Measurements from ENCODE around the gene MNS1.
"Not testable (repeated sequence)": the region's sequence is repeated elsewhere in the genome, so short reads cannot be mapped to it uniquely, and the experiment has no call there.

MNS1 gene

DNA sequence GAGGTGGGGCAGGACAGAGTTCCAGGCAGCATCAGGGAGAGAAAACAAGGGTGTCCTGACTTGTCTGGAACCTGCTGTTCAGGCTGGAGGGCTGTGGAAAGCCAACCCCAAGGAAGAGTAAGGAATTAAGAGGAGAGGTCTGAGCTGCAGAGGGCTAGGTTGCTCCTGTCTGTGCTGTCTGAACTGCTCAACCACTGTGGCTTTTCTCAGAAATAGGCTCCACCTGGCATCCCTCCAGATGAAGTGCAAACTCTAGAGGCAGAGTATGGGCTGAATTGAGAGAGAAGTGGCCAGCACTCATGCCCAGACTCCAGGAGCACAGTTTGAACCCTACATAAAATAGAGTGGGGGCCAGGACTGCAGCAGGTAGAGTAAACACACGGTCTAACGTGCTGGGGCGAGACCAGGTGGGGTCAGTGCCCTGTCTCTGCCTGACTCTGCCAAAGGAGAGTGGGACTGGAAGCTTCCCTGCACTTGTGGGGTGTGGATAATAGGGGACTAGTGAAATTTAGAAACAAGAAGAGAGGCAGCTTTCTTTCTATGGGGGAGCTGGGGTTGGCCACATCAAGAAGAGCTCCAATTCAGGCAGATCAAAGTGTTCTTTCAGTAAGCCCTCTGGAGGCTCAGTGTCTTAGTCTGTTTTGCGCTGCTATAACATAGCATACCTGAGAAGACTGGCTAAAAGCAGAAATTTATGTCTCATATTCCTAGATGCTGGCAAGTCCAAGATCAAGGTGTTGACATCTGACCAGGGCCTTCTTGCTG, 28.0 kb upstream of the MNS1 start:
- Histone ChIP-seq H3K9ac (ENCODE audit: low read length) (no peak overlapping the region), H3K4me2 (ENCODE audit: low read length) (no peak overlapping the region), H3K4me1 (ENCODE audit: low read length) (peaks cover 4% of the 10 kb centered on the region; the same call in 1 of the 2 replicates), H2AFZ (ENCODE audit: low read depth, low read length) (no peak overlapping the region), H3K79me2 (ENCODE audit: low read length) (no peaks in the 10 kb centered on the region), H3K4me3 (ENCODE audit: low read length) (no peak overlapping the region), H3K27me3 (ENCODE audit: low read depth, low read length) (no peaks in the 10 kb centered on the region), H3K27ac (ENCODE audit: low read length) (no peak overlapping the region), H3K9me3 (ENCODE audit: insufficient read depth, low read length) (no peaks in the 10 kb centered on the region), H4K20me1 (ENCODE audit: insufficient read depth, low read length) (no peaks in the 10 kb centered on the region), H3K36me3 (replicated peaks; ENCODE audit: low read depth, low read length) (no peaks in the 10 kb centered on the region)
- TF ChIP-seq, protein P1, sequence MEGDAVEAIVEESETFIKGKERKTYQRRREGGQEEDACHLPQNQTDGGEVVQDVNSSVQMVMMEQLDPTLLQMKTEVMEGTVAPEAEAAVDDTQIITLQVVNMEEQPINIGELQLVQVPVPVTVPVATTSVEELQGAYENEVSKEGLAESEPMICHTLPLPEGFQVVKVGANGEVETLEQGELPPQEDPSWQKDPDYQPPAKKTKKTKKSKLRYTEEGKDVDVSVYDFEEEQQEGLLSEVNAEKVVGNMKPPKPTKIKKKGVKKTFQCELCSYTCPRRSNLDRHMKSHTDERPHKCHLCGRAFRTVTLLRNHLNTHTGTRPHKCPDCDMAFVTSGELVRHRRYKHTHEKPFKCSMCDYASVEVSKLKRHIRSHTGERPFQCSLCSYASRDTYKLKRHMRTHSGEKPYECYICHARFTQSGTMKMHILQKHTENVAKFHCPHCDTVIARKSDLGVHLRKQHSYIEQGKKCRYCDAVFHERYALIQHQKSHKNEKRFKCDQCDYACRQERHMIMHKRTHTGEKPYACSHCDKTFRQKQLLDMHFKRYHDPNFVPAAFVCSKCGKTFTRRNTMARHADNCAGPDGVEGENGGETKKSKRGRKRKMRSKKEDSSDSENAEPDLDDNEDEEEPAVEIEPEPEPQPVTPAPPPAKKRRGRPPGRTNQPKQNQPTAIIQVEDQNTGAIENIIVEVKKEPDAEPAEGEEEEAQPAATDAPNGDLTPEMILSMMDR (IDR thresholded peaks at IDR 0.05; ENCODE audit: low read depth, low read length), result no peak
- no peak for TF ChIP-seq EZH2phosphoT487 (IDR thresholded peaks at IDR 0.05; ENCODE audit: low read depth)

DNA sequence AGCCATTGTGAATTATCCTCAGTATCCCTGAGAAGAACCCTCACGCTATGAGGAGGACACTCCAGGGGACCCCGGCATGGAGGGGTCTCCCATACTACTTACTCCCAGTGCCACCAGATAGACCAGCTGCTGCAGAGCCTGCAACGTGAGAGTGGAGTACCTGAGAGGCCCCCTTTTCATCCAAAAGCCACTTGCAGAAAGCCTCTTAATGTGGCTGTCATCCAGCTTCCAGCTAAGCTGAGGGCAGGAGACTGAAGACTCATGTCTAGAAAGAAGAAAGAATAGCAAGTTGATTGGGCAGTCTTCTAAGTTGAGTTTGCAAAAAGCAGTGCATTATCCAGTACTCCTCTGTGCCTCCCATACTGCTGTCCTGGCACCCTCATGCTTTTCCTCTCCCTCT, 27.3 kb upstream of the MNS1 start:
- Histone ChIP-seq H3K4me3 (ENCODE audit: low read length) (no peak overlapping the region), H3K9me3 (ENCODE audit: insufficient read depth, low read length) (no peaks in the 10 kb centered on the region), H3K9ac (ENCODE audit: low read length) (no peak overlapping the region), H3K4me2 (ENCODE audit: low read length) (no peak overlapping the region), H3K27ac (ENCODE audit: low read length) (no peak overlapping the region), H4K20me1 (ENCODE audit: insufficient read depth, low read length) (no peaks in the 10 kb centered on the region), H3K27me3 (ENCODE audit: low read depth, low read length) (no peaks in the 10 kb centered on the region), H3K36me3 (replicated peaks; ENCODE audit: low read depth, low read length) (no peaks in the 10 kb centered on the region), H3K4me1 (ENCODE audit: low read length) (peaks cover 4% of the 10 kb centered on the region; the same call in 1 of the 2 replicates), H2AFZ (ENCODE audit: low read depth, low read length) (no peak overlapping the region), H3K79me2 (ENCODE audit: low read length) (no peaks in the 10 kb centered on the region)
- TF ChIP-seq EZH2phosphoT487 (IDR thresholded peaks at IDR 0.05; ENCODE audit: low read depth), result no peak
- TF ChIP-seq, protein P1 (IDR thresholded peaks at IDR 0.05; ENCODE audit: low read depth, low read length), result no peak

DNA sequence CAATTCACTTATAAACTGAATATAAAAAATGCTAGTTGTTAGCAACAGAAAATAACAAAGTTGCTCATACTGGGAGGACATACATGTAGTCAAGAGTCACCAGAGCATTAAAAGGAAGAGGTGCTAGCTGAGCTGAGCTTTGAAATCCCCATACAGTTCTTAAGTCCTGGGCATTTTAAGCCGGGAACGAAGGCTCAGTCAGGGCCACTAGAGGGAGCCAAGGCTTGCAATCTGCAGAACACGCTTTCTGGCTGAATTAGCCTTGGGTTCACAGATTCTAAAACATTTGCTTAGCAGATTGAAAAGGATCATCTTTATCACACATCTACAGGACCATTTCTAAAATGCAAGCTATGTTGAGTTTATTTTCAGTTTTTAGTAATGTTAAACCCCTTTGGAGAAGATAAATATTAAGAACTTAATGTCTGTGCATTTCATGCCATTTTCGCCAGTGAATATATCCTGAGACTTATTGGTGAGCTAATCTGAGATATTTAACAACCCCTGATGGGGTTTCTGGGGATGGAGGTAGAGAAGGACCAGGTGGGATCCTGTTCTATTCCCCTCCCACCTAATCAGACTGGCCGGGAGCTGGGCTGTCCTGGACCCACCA, 26.3 kb upstream of the MNS1 start:
- no peaks in the 10 kb centered on the region; the same call in 1 of the 2 replicates for H3K4me1 ChIP-seq (ENCODE audit: low read length)
- H3K4me2 ChIP-seq (ENCODE audit: low read length), result no peak overlapping the region
- H3K9ac ChIP-seq (ENCODE audit: low read length), result no peak overlapping the region
- H3K27me3 ChIP-seq (ENCODE audit: low read depth, low read length), result no peaks in the 10 kb centered on the region
- no peak overlapping the region for H3K27ac ChIP-seq (ENCODE audit: low read length)
- no peaks in the 10 kb centered on the region for H3K9me3 ChIP-seq (ENCODE audit: insufficient read depth, low read length)
- H3K36me3 ChIP-seq (replicated peaks; ENCODE audit: low read depth, low read length), result no peaks in the 10 kb centered on the region
- H3K4me3 ChIP-seq (ENCODE audit: low read length), result no peak overlapping the region
- no peaks in the 10 kb centered on the region for H4K20me1 ChIP-seq (ENCODE audit: insufficient read depth, low read length)
- TF ChIP-seq, protein P1 (IDR thresholded peaks at IDR 0.05; ENCODE audit: low read depth, low read length), result peak; percentile 91
- no peak for TF ChIP-seq EZH2phosphoT487 (IDR thresholded peaks at IDR 0.05; ENCODE audit: low read depth)
- H3K79me2 ChIP-seq (ENCODE audit: low read length), result no peaks in the 10 kb centered on the region
- no peak overlapping the region for H2AFZ ChIP-seq (ENCODE audit: low read depth, low read length)

DNA sequence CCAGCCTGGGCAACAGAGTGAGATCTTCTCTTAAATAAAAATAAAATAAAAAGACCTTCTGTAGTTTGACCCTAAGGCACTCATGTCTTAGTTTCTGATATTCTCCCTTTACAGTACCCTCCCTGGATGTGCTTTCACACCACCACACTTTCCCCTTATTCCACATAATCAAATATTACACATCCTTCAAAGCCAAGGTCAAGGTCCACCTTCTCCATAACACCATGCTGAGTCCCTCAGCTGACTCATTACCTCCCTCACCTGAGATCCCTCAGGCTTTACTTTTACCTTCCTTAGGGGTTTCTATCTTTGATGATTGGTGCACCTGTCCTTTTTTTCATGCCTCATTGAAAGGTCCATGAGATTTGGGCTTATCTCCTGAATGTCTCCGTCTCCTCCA, 25.5 kb upstream of the MNS1 start:
- H3K27ac ChIP-seq (ENCODE audit: low read length), result no peak overlapping the region
- TF ChIP-seq EZH2phosphoT487 (IDR thresholded peaks at IDR 0.05; ENCODE audit: low read depth), result no peak
- TF ChIP-seq, protein P1 (IDR thresholded peaks at IDR 0.05; ENCODE audit: low read depth, low read length), result no peak
- no peak overlapping the region for H3K4me2 ChIP-seq (ENCODE audit: low read length)
- no peaks in the 10 kb centered on the region; the same call in 1 of the 2 replicates for H3K4me1 ChIP-seq (ENCODE audit: low read length)
- H3K9me3 ChIP-seq (ENCODE audit: insufficient read depth, low read length), result no peaks in the 10 kb centered on the region
- H3K4me3 ChIP-seq (ENCODE audit: low read length), result no peak overlapping the region
- H2AFZ ChIP-seq (ENCODE audit: low read depth, low read length), result no peak overlapping the region
- H4K20me1 ChIP-seq (ENCODE audit: insufficient read depth, low read length), result no peaks in the 10 kb centered on the region
- H3K9ac ChIP-seq (ENCODE audit: low read length), result no peak overlapping the region
- no peaks in the 10 kb centered on the region for H3K79me2 ChIP-seq (ENCODE audit: low read length)
- H3K36me3 ChIP-seq (replicated peaks; ENCODE audit: low read depth, low read length), result no peaks in the 10 kb centered on the region
- no peaks in the 10 kb centered on the region for H3K27me3 ChIP-seq (ENCODE audit: low read depth, low read length)

DNA sequence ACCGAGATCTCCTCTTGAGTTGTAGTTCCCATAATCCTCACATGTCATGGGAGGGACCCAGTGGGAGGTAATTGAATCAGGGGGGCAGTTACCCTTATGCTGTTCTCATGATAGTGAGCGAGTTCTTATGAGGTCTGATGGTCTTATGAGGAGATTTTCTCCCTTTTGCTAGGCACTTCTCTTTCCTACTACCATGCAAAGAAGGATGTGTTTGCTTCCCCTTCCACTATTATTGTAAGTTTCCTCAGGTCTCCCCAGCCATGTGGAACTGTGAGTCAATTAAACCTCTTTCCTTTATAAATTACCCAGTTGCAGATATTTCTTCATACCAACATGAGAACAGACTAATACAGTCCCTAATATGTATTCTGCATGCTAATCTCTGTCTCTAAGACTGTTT, 21.3 kb upstream of the MNS1 start:
- not testable (repeated sequence) for H4K20me1 ChIP-seq (ENCODE audit: insufficient read depth, low read length); H3K27me3 ChIP-seq (ENCODE audit: low read depth, low read length); H3K79me2 ChIP-seq (ENCODE audit: low read length); H3K27ac ChIP-seq (ENCODE audit: low read length); H3K36me3 ChIP-seq (replicated peaks; ENCODE audit: low read depth, low read length); H3K4me2 ChIP-seq (ENCODE audit: low read length); H3K9ac ChIP-seq (ENCODE audit: low read length); H3K4me3 ChIP-seq (ENCODE audit: low read length); H3K4me1 ChIP-seq (ENCODE audit: low read length); H2AFZ ChIP-seq (ENCODE audit: low read depth, low read length); H3K9me3 ChIP-seq (ENCODE audit: insufficient read depth, low read length)

DNA sequence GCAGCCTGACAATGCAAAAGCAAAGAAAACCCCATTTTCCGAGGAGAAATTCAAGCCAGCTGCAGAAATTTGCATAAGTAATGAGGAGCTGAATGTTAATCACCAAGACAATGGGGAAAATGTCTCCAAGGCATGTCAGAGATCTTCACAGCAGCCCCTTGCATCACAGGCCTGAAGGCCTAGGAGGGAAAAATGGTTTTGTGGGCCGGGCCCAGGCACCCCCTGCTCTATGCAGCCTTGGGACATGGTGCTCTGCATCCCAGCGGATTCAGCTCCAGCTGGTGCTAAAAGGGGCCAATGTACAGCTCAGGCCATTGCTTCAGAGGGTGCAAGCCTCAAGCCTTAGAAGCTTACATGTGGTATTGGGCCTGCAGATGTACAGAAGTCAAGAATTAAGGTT, 20.5 kb upstream of the MNS1 start:
- not testable (repeated sequence) for H3K27ac ChIP-seq (ENCODE audit: low read length); H3K4me1 ChIP-seq (ENCODE audit: low read length); H3K9ac ChIP-seq (ENCODE audit: low read length); H3K9me3 ChIP-seq (ENCODE audit: insufficient read depth, low read length); H3K4me3 ChIP-seq (ENCODE audit: low read length); H3K4me2 ChIP-seq (ENCODE audit: low read length); H4K20me1 ChIP-seq (ENCODE audit: insufficient read depth, low read length); H3K27me3 ChIP-seq (ENCODE audit: low read depth, low read length); H3K79me2 ChIP-seq (ENCODE audit: low read length); H2AFZ ChIP-seq (ENCODE audit: low read depth, low read length); H3K36me3 ChIP-seq (replicated peaks; ENCODE audit: low read depth, low read length)

All from OCI-LY3 (cell line).